ENCODE data around the gene RIT2. TPM values are rescaled to one million over a fixed set of nuclear protein-coding genes. Genes with fewer than 3 reads are reported as not detected.

RIT2 gene
- total RNA-seq, 1 experiment from 2014 or later, result not detected

DNA sequence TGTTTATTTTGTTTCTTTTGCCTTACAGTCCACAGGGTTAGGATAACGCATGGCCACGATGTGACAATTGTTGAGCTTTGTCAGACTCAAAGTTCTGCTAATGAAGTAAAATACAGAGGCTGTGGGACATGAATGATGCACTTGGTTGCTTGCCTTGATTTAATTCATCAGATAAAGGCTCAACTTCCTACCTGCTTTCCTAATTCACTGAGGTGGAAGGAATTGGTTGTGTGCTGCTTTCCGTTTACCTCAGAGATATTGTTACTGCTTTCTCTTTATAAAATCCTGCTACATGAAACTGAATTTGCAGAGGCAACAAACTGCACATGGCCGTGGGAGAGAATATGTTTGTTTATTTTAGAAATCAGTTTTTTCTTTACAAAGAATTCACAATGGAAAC, 6.6 kb downstream of the RIT2 start:
- in situ Hi-C loops (cut with HindIII; ENCODE audit: low pct_unique_long_range_greater_than_20kb, low sequenced_read_pairs), result no loop called here
- no peak for DNase-seq (ENCODE audit: low read depth, low spot score)

DNA sequence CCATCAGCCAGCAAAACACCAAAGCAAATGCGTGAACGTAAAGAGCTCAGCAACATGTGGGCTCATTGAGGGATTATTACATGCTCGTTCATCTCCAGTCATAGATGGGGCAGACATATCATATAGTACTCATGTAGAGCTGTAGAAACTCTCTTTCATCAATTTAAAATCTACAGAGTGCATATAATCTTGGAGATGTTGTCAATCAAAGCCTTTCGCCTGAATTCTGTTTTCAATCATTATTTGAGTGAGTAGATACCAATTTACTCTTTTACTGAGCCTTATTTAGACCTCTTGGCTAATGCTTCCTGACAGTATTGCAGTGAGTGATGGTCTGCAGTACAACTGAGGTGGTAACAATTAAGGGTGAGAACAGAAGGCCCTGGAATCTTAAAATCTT, 7.0 kb downstream of the RIT2 start:
- DNase-seq (ENCODE audit: low read depth, low spot score), result no peak
- in situ Hi-C loops (cut with HindIII; ENCODE audit: low pct_unique_long_range_greater_than_20kb, low sequenced_read_pairs), result no loop called here

DNA sequence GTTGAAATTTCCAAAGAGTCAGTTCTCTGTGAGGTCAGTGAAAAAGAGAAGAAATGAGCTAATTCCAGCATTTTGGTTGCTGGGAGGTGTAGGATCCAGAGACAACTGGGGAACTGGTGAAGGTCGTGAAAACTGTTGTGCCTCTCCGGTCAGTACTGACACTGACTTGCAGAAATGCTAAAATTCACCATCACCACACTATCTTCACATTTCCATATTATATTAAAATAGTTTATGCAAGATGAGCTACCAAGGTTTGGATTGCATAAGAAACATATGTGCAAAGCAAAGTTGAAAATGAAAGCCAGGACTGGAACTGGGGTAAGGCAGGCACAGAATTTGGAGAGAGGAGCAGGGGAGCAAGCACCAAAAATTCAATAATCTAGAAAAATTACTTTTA, 21.8 kb downstream of the RIT2 start:
- no peak for DNase-seq (ENCODE audit: low read depth, low spot score)
- in situ Hi-C loops (cut with HindIII; ENCODE audit: low pct_unique_long_range_greater_than_20kb, low sequenced_read_pairs), result no loop called here

DNA sequence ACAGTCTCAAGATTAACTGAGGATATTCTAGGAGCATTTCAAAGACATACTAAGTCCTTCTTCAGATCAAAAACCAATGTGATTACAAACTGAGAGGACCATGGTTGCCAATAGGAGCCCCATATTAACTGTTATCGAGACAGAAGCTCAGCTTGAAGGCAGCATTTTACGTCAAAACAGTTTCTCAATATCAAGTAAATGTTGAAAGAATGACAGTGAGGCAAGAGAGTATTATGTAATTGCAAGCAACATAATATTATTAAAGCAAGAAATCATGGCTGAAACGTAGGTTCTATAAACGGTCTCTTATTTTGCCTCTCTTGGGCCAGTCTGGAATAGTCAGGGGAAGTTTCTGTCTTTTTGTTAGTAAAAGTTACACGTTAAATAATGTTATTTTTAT, 22.9 kb downstream of the RIT2 start:
- in situ Hi-C loops (cut with HindIII; ENCODE audit: low pct_unique_long_range_greater_than_20kb, low sequenced_read_pairs), result no loop called here
- DNase-seq (ENCODE audit: low read depth, low spot score), result no peak

DNA sequence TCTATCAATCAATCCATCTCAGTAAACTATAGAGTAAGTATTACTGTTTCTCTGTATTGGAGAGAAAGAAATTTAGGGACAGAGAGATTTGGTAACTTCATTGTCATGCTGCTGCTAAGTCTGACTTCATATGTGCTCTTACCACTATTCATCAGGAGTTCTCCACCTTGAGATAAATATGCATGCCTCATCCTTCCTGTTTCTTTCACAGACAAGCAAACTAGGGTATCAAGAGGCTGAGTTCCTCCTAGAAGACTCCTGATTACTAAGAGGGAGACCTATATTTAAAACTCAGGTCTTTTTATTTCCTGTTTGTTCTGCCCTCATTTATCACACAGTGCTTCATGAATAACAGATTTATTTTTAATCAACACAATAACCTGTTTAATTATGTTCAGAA, 34.1 kb downstream of the RIT2 start:
- no peak for DNase-seq (ENCODE audit: low read depth, low spot score)
- in situ Hi-C loops (cut with HindIII; ENCODE audit: low pct_unique_long_range_greater_than_20kb, low sequenced_read_pairs), result no loop called here

DNA sequence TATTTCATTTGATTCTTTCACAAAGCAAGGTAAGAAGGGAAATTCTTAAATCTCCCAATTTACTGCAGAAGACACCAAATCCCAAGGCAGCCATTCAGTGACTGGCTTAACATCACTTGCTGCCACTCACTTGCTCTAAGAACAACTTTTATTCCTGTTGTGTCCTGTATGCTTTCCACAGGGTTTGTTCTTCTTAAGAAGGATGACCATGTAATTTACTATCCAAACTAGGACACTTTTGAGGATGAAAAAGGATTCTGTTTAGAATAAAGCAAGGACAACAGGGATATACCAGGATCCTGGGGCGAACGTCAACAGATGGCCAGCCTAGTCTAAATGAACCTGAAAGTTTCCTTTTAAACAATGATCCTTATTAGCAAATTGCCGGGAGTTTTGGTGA, 34.8 kb downstream of the RIT2 start:
- DNase-seq (ENCODE audit: low read depth, low spot score), result no peak
- in situ Hi-C loops (cut with HindIII; ENCODE audit: low pct_unique_long_range_greater_than_20kb, low sequenced_read_pairs), result no loop called here

DNA sequence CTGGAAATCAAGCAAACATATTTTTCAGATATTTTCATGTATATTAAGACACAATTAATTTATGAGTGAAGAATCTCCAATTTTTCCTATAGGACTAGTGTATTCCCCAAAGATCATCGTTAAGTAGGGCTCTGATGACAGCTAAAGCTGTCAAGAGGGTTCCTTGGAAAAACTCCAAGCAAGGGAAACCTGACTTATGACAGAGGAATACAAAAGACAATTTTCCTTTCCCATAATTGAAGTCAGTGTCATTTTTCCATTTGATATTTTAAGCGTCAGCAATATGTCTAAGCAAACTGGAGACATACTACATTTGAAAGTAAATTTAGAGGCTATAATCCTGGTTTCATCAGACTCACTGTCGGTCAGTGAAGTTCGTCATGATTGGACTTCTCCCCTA, 36.1 kb downstream of the RIT2 start:
- in situ Hi-C loops (cut with HindIII; ENCODE audit: low pct_unique_long_range_greater_than_20kb, low sequenced_read_pairs), result no loop called here
- DNase-seq (ENCODE audit: low read depth, low spot score), result no peak

DNA sequence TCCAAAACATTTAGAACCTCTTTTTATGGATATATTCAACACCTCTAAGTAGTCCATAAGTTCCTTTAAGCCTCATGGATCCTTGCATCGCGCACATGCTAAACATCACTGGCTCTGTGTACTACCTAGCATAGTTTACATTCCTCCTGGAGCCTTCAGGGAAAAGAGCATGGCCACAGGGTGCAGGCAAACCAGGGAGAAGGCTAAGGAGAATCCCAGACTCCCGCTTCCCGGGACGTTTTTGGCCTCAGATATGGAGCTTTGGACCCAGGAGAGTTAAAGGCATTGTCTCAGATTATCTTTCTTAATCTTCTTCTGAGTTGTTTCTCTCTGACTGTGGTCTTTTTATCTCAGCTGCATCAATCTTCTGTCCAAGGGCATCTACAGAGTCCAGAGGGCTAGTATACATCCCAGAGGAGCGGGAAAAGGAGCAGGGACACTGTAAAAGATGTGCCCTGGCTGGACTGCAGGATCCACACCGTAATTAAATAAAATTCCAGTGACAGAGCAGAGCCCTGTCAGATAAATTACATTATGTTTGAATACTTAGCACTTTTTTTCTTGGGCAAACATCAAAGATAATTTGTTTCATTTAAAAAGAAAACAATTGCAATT, 36.9 kb downstream of the RIT2 start:
- in situ Hi-C loops (cut with HindIII; ENCODE audit: low pct_unique_long_range_greater_than_20kb, low sequenced_read_pairs), result no loop called here
- no peak for DNase-seq (ENCODE audit: low read depth, low spot score)

DNA sequence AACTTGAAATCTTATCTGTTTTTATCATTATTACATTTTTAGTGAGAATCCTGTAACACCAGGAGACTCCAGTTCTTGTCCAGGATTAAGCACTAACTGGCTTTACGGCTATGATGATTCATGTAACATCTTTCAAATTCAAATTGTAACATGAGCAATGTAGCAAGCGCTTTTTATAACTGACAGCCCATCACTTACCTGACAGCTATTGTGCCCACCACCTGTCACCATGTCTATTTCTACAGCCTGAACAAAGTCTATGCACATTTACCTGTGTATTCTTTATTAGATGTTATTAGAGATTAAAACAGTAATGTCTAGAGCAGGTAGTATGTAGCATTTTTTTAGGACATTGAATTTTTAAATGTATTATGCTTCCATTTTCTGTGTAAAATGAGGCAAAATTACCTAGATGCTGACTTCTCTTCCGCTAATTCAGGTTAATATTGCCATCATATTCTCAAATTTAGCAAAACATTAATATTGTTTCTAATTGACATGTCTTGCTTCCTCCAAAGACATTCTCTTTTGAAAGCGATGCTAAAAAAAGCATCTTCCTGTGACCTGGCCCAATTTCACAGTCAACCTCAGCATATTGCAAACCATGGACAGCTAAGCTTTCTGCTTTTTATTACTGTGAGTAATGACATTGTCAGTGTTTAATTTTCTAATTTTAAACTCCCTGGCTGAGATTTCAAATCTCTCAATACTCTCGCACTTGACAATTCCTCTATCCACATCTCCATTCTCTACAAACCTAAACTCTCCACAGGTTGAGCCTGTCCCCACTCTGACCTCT, 37.8 kb downstream of the RIT2 start:
- in situ Hi-C loops (cut with HindIII; ENCODE audit: low pct_unique_long_range_greater_than_20kb, low sequenced_read_pairs), result no loop called here
- no peak for DNase-seq (ENCODE audit: low read depth, low spot score)

DNA sequence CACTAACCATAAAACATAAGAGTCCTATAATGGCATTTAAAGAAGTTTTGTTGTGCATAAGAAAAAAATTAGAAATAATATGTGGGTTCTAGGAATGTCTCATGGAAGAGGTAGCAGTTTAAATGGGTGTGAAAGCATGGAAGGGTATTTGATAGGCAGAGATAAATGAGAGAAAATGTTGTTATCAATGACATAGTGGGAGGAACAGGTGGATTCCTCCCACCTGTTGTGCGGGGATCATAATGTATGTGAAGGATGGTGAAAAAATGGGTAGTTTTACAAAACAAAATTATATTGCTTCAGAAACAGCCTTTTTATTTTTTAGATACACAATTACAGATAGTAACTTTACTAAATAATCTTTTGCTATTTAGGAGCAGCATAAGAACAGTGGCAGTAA, 41.7 kb downstream of the RIT2 start:
- no peak for DNase-seq (ENCODE audit: low read depth, low spot score)
- in situ Hi-C loops (cut with HindIII; ENCODE audit: low pct_unique_long_range_greater_than_20kb, low sequenced_read_pairs), result no loop called here

DNA sequence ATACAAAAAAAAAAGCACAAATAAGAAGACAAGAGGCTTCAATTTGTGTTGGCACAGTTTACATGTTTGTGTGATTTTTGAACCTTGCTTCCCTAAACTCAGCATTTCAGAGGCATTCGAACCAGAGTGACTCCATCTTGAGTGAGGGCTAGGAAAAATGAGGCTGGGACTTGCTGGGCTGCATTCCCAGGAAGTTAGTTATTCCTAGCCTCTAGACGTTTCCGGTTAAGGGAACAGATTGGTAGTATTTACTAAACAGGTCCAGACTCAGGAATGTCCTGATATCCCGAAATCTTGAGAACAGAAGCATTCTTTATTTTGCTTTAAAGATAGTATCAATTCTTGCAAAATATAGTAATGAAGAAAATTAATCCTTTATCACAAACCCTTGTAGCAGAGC, 46.7 kb downstream of the RIT2 start:
- in situ Hi-C loops (cut with HindIII; ENCODE audit: low pct_unique_long_range_greater_than_20kb, low sequenced_read_pairs), result no loop called here

DNA sequence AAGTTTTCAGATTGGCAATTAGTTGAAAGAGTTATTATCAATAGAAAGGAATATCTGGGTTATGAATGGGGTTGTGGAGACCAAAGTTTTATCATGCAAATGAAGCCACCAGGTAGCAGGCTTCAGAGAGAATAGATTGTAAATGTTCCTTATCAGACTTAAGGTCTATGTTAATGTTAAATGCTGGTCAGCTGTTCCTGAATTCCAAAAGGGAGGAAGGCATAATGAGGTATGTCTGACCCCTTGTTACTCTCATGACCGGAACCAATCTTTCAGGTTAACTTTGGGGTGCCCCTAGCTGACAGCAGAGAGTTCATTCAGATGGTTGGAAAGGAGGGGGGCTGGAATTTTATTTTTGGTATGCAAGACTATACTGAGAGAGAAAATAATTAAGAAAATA, 47.9 kb downstream of the RIT2 start:
- in situ Hi-C loops (cut with HindIII; ENCODE audit: low pct_unique_long_range_greater_than_20kb, low sequenced_read_pairs), result no loop called here
- DNase-seq (ENCODE audit: low read depth, low spot score), result no peak

More for the DNA sequence above, 46.7 kb downstream of the RIT2 start:
- no peak for DNase-seq (ENCODE audit: low read depth, low spot score)

DNA sequence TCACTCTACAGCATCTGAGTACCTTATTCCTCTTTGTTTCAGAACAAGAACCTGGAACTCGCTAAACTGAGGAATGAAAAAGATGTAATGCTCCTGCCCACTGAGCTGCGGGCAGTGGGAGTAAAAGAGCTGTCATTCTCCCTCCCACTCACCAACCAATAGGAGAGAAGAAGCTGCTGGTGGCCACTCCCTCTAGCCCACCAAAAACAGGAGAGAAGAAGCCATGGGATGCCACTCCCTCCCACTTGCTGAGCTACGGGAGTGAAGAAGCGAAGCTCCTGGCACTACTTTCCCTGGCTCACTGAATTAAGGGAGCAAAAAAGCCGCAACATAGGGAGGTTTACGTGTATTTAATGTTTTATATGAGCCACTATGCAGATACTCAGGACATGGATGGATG, 53.7 kb downstream of the RIT2 start:
- DNase-seq (ENCODE audit: low read depth, low spot score), result no peak
- in situ Hi-C loops (cut with HindIII; ENCODE audit: low pct_unique_long_range_greater_than_20kb, low sequenced_read_pairs), result no loop called here

DNA sequence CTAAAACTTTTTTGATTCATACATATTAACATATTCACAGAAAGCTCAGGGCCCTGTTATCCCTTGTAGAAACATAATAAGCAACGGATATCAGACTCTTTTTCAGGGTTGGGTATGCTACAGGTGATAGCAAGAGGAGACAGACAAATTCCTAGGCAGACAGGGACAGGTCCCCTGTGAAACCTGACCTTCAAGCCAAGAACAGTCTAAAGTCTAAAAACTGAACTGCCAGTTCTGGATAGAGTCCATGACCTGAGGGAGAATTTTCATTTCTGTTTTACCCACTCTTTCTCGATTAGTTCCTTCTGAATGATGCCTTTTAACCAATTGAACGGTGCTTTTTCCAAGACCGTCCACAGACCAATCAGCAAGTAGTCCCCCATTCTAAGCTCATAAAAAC, 54.2 kb downstream of the RIT2 start:
- in situ Hi-C loops (cut with HindIII; ENCODE audit: low pct_unique_long_range_greater_than_20kb, low sequenced_read_pairs), result no loop called here
- no peak for DNase-seq (ENCODE audit: low read depth, low spot score)

DNA sequence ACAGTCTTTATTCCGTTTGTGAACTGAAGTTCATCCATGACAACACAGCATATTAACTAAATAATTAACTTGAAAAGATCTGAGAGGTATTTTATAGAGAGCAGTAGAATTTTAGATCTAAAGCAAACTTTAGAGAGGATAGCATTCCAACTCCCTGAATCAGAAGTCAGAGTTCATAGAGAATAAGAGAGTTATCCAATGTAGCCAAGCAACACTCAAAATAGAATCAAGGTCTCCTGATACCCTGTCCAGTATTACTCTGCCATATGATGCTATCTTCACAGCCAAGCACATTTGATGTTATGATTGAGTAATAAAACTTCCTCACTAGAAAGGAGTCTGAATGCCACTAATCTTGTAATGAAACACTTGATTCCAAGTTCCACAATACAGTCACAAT, 55.5 kb downstream of the RIT2 start:
- no peak for DNase-seq (ENCODE audit: low read depth, low spot score)
- in situ Hi-C loops (cut with HindIII; ENCODE audit: low pct_unique_long_range_greater_than_20kb, low sequenced_read_pairs), result no loop called here

DNA sequence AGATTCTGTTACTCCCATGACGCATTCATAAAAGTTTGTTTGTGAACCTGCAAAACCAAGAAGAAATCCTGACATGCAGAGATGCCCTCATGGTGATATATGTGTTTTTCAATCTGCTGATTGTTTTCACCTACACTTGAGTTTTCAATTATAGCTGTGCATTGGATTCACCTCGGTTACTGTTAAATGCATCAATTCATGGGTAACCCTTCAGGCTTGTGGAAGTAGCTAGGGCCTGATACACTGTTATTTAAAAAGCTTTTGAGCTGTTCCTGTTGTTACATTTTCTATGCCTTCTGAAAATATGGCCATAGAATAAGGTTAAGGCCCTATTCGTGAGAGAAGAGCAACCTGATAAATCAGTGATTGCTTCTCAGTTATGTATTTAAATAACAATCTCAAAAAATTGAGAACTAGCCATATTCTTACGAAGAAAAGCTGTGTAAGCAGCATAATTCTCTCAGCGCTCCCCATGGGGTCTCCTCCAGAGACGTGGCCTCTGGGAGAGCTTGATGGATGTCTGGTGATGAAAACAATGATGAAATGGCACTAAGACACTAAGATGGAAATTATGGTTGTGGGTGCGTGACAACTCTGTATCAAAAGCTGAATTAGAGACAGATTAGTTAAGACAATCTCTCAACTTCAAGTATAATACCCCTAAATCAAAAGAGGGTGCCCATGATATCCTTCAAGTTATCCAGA, 60.5 kb downstream of the RIT2 start:
- no peak for DNase-seq (ENCODE audit: low read depth, low spot score)
- in situ Hi-C loops (cut with HindIII; ENCODE audit: low pct_unique_long_range_greater_than_20kb, low sequenced_read_pairs), result no loop called here

DNA sequence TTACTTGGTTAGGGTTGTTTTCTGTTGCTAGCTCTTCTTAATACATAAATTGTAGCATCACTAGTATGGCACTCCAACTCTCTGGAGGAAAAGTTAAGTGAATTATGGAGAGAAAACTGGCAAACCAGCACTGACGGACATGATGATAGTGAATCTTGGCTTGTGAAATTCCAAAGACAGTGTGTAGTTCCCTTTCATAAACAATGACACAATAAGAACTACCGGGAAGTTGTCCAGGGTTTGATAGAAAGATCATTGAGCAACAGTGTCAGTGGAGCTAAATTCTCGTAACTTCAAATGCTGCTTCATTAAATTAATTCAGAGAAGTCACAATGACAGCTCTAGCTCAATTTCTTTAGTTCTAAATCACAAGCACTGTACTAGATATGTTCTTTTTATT, 66.5 kb downstream of the RIT2 start:
- in situ Hi-C loops (cut with HindIII; ENCODE audit: low pct_unique_long_range_greater_than_20kb, low sequenced_read_pairs), result no loop called here
- no peak for DNase-seq (ENCODE audit: low read depth, low spot score)

DNA sequence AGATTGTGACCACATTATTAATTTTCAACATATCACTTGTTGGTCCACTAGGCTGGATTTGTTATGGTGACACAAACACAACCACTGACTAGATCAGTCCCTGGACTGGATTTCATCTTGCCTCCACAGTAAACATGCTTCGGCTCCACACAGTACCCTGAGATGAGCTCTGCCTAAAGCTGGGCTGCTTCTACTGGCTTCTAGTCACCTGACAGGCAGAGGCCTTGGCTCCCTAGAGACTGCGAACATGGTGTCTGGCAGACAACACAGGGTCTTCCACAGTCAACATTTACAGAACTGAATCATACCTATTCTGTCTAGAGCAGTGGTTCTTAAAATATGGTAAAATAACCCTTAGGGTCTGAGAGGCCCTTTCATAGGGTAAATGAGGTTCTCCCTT, 69.2 kb downstream of the RIT2 start:
- DNase-seq (ENCODE audit: low read depth, low spot score), result no peak
- in situ Hi-C loops (cut with HindIII; ENCODE audit: low pct_unique_long_range_greater_than_20kb, low sequenced_read_pairs), result no loop called here

DNA sequence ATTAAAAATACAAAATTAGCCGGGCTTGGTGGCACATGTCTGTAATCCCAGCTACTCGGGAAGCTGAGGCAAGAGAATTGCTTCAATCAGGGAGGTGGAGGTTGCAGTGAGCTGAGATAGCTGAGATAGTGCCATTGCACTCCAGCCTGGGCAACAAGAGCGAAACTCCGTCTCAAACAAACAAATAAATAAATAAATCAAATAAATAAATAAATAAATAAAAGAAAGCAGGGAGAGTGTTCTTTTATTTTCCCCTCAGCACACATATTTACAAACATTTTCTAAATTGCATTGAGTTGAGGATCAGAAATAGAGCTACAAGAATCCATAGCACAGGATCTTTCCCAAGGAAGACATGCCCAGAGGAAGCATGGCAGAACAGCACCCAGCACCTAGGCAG, 71.9 kb downstream of the RIT2 start:
- DNase-seq (ENCODE audit: low read depth, low spot score), result no peak
- in situ Hi-C loops (cut with HindIII; ENCODE audit: low pct_unique_long_range_greater_than_20kb, low sequenced_read_pairs), result no loop called here

All from SK-MEL-5 (cell line).